Activated naive CD8-positive, alpha-beta T cell treated with anti-CD3 and anti-CD28 coated beads, Interleukin-2, amount 10 ng/mL, durations not matched to agents 7 days and 5 days (primary cell): Measurements from ENCODE around the gene NUP210L. TPM values are rescaled to one million over a fixed set of nuclear protein-coding genes. Genes with fewer than 3 reads are reported as not detected.

Source experiments
- ATAC-seq: fragments of 150-1000 bp; cut with Tn5 transposase; one replicate; pipeline ENCODE4 v1.10.0; 2021; ENCODE audit warnings: low read depth, moderate library complexity
- POLR2A ChIA-PET: fragments of 350-600 bp; sonication (Branson Sonifier 250); formaldehyde crosslinking; loops from one replicate; lab custom pipeline; 2021; ENCODE audit warnings: antibody characterized with exemption; lab: Charles Lee
- DNase-seq: peaks from one replicate; pipeline ENCODE4 v3.0.0; 2021
- H3K27ac Mint-ChIP-seq: one replicate; pipeline ENCODE4 v1.8.0; 2022; ENCODE audit warnings: mild to moderate bottlenecking, mixed read lengths
- H3K27me3 Mint-ChIP-seq: one replicate; pipeline ENCODE4 v1.8.0; 2022; ENCODE audit warnings: mild to moderate bottlenecking, moderate library complexity, mixed read lengths
- H3K36me3 Mint-ChIP-seq: one replicate; pipeline ENCODE4 v1.8.0; 2021; ENCODE audit warnings: mild to moderate bottlenecking, mixed read lengths
- H3K4me1 Mint-ChIP-seq: one replicate; pipeline ENCODE4 v1.8.0; 2021; ENCODE audit warnings: mixed read lengths
- H3K4me3 Mint-ChIP-seq: one replicate; pipeline ENCODE4 v1.8.0; 2022; ENCODE audit warnings: mild to moderate bottlenecking, moderate library complexity, mixed read lengths
- H3K9me3 Mint-ChIP-seq: one replicate; pipeline ENCODE4 v1.8.0; 2021; ENCODE audit warnings: mixed read lengths
- total RNA-seq, 2 experiments: library from RNA; stranded (reverse); gene quantifications; one replicate each; pipeline ENCODE4 v1.2.3, GENCODE V29; 2021

NUP210L gene
- total RNA-seq, 2 experiments from 2014 or later, result 0.11 to 0.17 TPM

DNA sequence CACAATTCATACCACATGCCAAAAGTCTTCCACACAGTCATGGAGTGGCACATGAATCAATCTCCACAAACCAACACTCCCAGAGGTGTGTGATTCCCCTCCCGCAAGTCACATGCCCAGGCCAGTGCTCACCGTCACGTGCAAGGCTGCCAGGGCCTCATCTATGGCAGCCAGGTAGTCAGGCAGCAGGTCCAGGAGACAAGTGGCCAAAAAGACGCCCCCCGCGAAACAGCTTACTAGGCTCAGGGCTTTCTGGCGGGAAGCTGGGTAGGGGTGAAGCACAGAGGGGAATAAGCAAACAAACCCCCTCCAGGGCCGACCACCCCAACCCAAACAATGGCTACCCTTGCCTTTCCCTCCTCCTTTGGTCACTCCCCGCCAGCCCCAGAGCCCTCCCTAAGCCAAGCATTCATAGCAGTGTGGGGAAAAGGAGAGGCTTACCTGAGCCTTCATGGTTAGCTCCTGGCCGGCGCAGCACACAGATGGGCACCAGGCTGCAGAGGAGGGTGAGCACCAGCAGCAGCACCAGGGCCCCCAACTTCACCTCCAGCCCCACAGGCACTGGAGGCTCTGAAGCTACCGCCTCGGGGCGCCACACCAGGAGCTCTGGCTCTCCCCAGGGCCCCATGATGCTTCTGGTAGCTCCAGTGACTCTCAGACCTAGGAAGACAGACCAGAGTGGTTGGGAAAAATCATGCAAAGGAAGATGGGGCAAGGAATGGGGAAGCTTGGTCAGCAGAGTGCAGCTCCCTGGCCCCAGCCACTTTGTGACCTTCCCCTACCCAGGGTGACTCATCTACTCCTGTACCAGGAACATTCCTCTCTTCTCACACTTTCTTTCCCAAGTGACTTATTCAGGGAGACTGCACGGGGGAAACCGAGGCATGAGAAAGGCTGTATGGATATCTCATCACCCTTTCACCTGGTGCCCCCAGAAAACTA, 192.5 kb downstream of the NUP210L start:
- POLR2A ChIA-PET, result interaction anchor here (0.6 to 3.2 kb wide), 15 partner anchors 8 to 235 kb away, joined by 3 to 31 read pairs (median 3); partner anchors contain the start of genes DENND4B, GATAD2B, INTS3 and JTB
- DNase-seq (no peak), ATAC-seq (no peak)
- Mint-ChIP-seq H3K9me3 (no peaks in the 10 kb centered on the region), H3K27ac (peak overlapping the region; percentile 91), H3K27me3 (no peaks in the 10 kb centered on the region), H3K4me3 (peak overlapping the region; percentile 91), H3K36me3 (peaks cover 7% of the 10 kb centered on the region), H3K4me1 (peaks cover 46% of the 10 kb centered on the region)

DNA sequence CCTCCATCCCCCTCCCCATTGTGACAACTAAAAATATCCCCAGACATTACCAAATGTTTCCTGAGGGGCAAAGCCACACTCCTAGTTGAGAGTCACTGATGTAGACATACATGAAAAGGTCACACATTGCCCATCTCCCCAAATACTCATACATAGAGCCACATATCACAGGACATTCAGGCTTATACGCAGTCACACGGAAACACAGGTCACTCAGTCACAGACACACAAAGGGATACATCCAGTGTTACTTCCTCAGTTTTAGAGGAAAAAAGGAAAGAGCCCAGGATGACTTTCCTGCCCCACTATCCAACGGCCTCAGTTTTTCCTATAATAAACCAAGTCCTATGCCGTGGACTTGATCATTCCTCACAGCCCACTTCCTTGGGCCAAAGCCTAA, 193.5 kb downstream of the NUP210L start:
- no peaks in the 10 kb centered on the region for H3K27me3 Mint-ChIP-seq
- DNase-seq (no peak), ATAC-seq (no peak)
- H3K9me3 Mint-ChIP-seq, result no peaks in the 10 kb centered on the region
- peaks cover 10% of the 10 kb centered on the region for H3K36me3 Mint-ChIP-seq
- POLR2A ChIA-PET, result interaction anchor here (0.8 to 3.2 kb wide), 2 partner anchors 16 kb away, joined by 3 to 31 read pairs; partner anchors contain the start of gene JTB
- no peak overlapping the region for H3K27ac Mint-ChIP-seq
- peaks cover 49% of the 10 kb centered on the region for H3K4me1 Mint-ChIP-seq
- H3K4me3 Mint-ChIP-seq, result no peak overlapping the region

GRCh38 chr1:153960206-153960605, 194.7 kb downstream of the NUP210L start:
- no peak for ATAC-seq

GRCh38 chr1:153959454-153959853, 195.4 kb downstream of the NUP210L start:
- POLR2A ChIA-PET, result interaction anchor here (0.9 to 8.1 kb wide), 5 partner anchors 8 to 184 kb away, joined by 3 to 87 read pairs (median 5); partner anchors contain the start of genes CREB3L4, DENND4B, GATAD2B and SLC27A3
- ATAC-seq (no peak), DNase-seq (no peak)
- no peak overlapping the region for H3K4me3 Mint-ChIP-seq
- H3K4me1 Mint-ChIP-seq, result peaks cover 45% of the 10 kb centered on the region
- no peaks in the 10 kb centered on the region for H3K27me3 Mint-ChIP-seq
- H3K9me3 Mint-ChIP-seq, result no peaks in the 10 kb centered on the region
- H3K36me3 Mint-ChIP-seq, result peaks cover 9% of the 10 kb centered on the region
- H3K27ac Mint-ChIP-seq, result peak overlapping the region; percentile 24

More at GRCh38 chr1:153960206-153960605, 194.7 kb downstream of the NUP210L start:
- Mint-ChIP-seq H3K27ac (peak overlapping the region; percentile 32), H3K36me3 (peaks cover 9% of the 10 kb centered on the region), H3K9me3 (no peaks in the 10 kb centered on the region), H3K4me3 (no peak overlapping the region), H3K27me3 (no peaks in the 10 kb centered on the region), H3K4me1 (peaks cover 45% of the 10 kb centered on the region)
- POLR2A ChIA-PET, result interaction anchor here (1.1 to 8.1 kb wide), 2 partner anchors 15 to 16 kb away, joined by 3 to 87 read pairs; partner anchors contain the start of gene DENND4B
- DNase-seq, result no peak

- ATAC-seq (no peak), DNase-seq (no peak)
- Mint-ChIP-seq H3K27me3 (no peaks in the 10 kb centered on the region), H3K4me1 (peaks cover 46% of the 10 kb centered on the region), H3K27ac (peak overlapping the region; percentile 98), H3K36me3 (peaks cover 12% of the 10 kb centered on the region), H3K4me3 (peak overlapping the region; percentile 94), H3K9me3 (no peaks in the 10 kb centered on the region)
- POLR2A ChIA-PET, result interaction anchor here (0.8 to 8.1 kb wide), 7 partner anchors 8 to 183 kb away, joined by 3 to 87 read pairs (median 5); partner anchors contain the start of genes CREB3L4, DENND4B, GATAD2B and JTB
These were observed 196.0 kb downstream of the NUP210L start for GRCh38 chr1:153958961-153959260.

- no peaks in the 10 kb centered on the region for H3K27me3 Mint-ChIP-seq
- peak within 1 kb of the TSS; percentile 94 for H3K4me3 Mint-ChIP-seq
- H3K4me1 Mint-ChIP-seq, result peaks cover 45% of the 10 kb centered on the region
- H3K27ac Mint-ChIP-seq, result peak within 1 kb of the TSS; percentile 98
- POLR2A ChIA-PET, result interaction anchor here (0.8 to 8.1 kb wide), 10 partner anchors 9 to 183 kb away, joined by 3 to 87 read pairs (median 6); partner anchors contain the start of genes CREB3L4, DENND4B, GATAD2B and JTB
- DNase-seq (peak; percentile 94), ATAC-seq (peak; percentile 86)
- H3K36me3 Mint-ChIP-seq, result peaks cover 14% of the 10 kb centered on the region
- H3K9me3 Mint-ChIP-seq, result no peaks in the 10 kb centered on the region
These were observed 196.5 kb downstream of the NUP210L start, which contains the start of gene CRTC2 for GRCh38 chr1:153958111-153958960. CRTC2 (minus strand) TSS chr1:153958612; CDS start chr1:153958497, 115 bp downstream.

GRCh38 chr1:153957744-153958110, 197.1 kb downstream of the NUP210L start:
- peaks cover 16% of the 10 kb centered on the region for H3K36me3 Mint-ChIP-seq
- peak; percentile 19 for ATAC-seq
- DNase-seq, result no peak
- H3K4me3 Mint-ChIP-seq, result peak overlapping the region; percentile 94
- POLR2A ChIA-PET, result interaction anchor here (0.8 to 8.1 kb wide), 8 partner anchors 9 to 35 kb away, joined by 3 to 87 read pairs (median 18); partner anchors contain the start of genes CREB3L4, DENND4B, GATAD2B and JTB
- no peaks in the 10 kb centered on the region for H3K9me3 Mint-ChIP-seq
- H3K27me3 Mint-ChIP-seq, result no peaks in the 10 kb centered on the region
- peaks cover 45% of the 10 kb centered on the region for H3K4me1 Mint-ChIP-seq
- peak overlapping the region; percentile 98 for H3K27ac Mint-ChIP-seq

- H3K9me3 Mint-ChIP-seq, result no peaks in the 10 kb centered on the region
- ATAC-seq (no peak), DNase-seq (no peak)
- peaks cover 19% of the 10 kb centered on the region for H3K36me3 Mint-ChIP-seq
- H3K27me3 Mint-ChIP-seq, result no peaks in the 10 kb centered on the region
- peak overlapping the region; percentile 94 for H3K4me3 Mint-ChIP-seq
- peaks cover 40% of the 10 kb centered on the region for H3K4me1 Mint-ChIP-seq
- H3K27ac Mint-ChIP-seq, result peak overlapping the region; percentile 98
- POLR2A ChIA-PET, result interaction anchor here (1.2 to 8.1 kb wide), 7 partner anchors 10 to 35 kb away, joined by 3 to 87 read pairs (median 16); partner anchors contain the start of genes CREB3L4, DENND4B, GATAD2B and JTB
These were observed 197.7 kb downstream of the NUP210L start for GRCh38 chr1:153956997-153957715.

GRCh38 chr1:153954826-153955225, 200.0 kb downstream of the NUP210L start:
- peaks cover 39% of the 10 kb centered on the region for H3K4me1 Mint-ChIP-seq
- H3K27ac Mint-ChIP-seq, result no peak overlapping the region
- DNase-seq, result no peak
- H3K4me3 Mint-ChIP-seq, result no peak overlapping the region
- peaks cover 31% of the 10 kb centered on the region for H3K36me3 Mint-ChIP-seq
- no peaks in the 10 kb centered on the region for H3K9me3 Mint-ChIP-seq
- no peaks in the 10 kb centered on the region for H3K27me3 Mint-ChIP-seq
- POLR2A ChIA-PET, result interaction anchor here (1.1 to 8.1 kb wide), 5 partner anchors 8 to 73 kb away, joined by 3 to 87 read pairs (median 5); partner anchors contain the start of genes DENND4B, JTB and SLC39A1
- ATAC-seq, result no peak

- Mint-ChIP-seq H3K4me3 (no peak overlapping the region), H3K27me3 (no peaks in the 10 kb centered on the region), H3K36me3 (peaks cover 31% of the 10 kb centered on the region), H3K9me3 (no peaks in the 10 kb centered on the region), H3K4me1 (peaks cover 39% of the 10 kb centered on the region), H3K27ac (peak overlapping the region; percentile 36)
- ATAC-seq (no peak), DNase-seq (no peak)
- POLR2A ChIA-PET, result interaction anchor here (1.0 to 8.1 kb wide), 5 partner anchors 9 to 72 kb away, joined by 3 to 87 read pairs (median 4); partner anchors contain the start of genes DENND4B and SLC39A1
These were observed 201.0 kb downstream of the NUP210L start for GRCh38 chr1:153953859-153954365.

DNA sequence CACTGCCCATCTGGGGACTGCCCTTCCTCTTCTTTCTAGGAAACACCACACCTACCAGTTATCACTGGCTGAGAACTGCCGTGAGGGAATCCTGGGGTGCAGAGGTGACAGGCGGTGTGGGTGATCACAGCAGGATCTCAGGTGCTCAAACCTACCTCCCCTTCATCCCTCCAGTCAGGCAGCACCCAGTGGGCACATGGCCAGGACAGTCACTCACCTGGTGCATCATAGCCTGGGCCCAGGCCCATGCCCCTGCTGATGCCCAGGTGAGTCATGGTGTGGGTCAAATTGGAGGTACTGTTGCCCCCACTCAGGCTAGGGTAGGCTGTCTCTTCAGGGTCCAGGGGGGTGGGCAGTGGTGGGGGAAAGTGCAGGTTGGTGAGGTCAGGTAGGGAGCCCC, 203.1 kb downstream of the NUP210L start:
- peaks cover 31% of the 10 kb centered on the region for H3K36me3 Mint-ChIP-seq
- H3K9me3 Mint-ChIP-seq, result no peaks in the 10 kb centered on the region
- peaks cover 33% of the 10 kb centered on the region for H3K4me1 Mint-ChIP-seq

DNA sequence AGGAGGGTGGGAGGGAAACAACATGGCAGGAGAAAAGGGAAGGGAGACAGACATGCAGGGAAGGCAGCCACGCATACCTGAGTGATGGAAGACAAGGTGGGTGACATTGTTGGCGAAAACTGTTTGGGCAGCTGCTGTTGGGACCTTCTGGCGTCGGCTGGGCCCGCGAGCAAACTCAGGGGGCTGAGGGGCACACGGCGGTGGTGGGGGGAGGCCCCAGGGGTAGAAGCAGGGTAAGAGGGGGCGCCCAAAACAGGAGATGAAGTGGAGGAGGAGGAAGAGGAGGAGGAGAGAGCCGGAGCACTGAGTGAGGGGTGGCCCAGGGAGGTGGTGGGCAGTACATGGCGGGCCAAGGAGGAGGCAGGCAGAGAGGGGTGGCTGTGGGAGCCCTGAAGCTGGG, 203.7 kb downstream of the NUP210L start:
- DNase-seq (no peak), ATAC-seq (no peak)
- no peaks in the 10 kb centered on the region for H3K9me3 Mint-ChIP-seq
- no peak overlapping the region for H3K27ac Mint-ChIP-seq
- no peak overlapping the region for H3K4me3 Mint-ChIP-seq
- H3K36me3 Mint-ChIP-seq, result peaks cover 31% of the 10 kb centered on the region
- POLR2A ChIA-PET, result no interaction called here
- peaks cover 27% of the 10 kb centered on the region for H3K4me1 Mint-ChIP-seq
- no peaks in the 10 kb centered on the region for H3K27me3 Mint-ChIP-seq

More for the DNA sequence above, 203.1 kb downstream of the NUP210L start:
- no peak overlapping the region for H3K4me3 Mint-ChIP-seq
- DNase-seq (no peak), ATAC-seq (no peak)
- no peaks in the 10 kb centered on the region for H3K27me3 Mint-ChIP-seq
- H3K27ac Mint-ChIP-seq, result no peak overlapping the region
- POLR2A ChIA-PET, result no interaction called here
